ENCODE data around the gene SYCE1.
"Not testable (repeated sequence)": the region's sequence is repeated elsewhere in the genome, so short reads cannot be mapped to it uniquely, and the experiment has no call there.

The SYCE1 gene

DNA sequence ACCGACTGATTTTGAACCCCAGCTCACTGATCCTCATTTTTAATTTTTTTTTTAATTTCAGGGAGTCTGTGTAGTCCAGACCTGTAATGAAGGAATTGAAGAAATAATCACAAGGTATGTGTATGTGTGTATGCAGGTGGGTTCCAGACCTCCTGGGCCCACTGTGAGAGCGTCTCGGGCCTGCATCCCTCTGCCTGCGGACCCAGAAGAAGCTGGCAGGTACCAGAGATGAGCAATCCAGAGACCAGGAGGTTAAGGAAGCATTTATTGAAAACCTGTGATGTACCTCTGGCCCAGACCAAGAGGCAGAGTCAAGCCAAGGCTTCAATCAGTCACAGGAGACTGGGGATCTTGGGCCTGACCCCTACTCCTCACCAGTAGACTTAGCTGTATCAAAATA is 10.8 kb downstream of the SYCE1 start:
- no peak for DNase-seq
- no peak overlapping the region for H3K4ac ChIP-seq (ENCODE audit: low read depth, low read length)
- H3K18ac ChIP-seq (ENCODE audit: low read length): no peak overlapping the region
- no peak overlapping the region for H3K56ac ChIP-seq (ENCODE audit: low read length)
- H3K4me1 ChIP-seq (ENCODE audit: control insufficient read depth, low read depth, low read length): no peaks in the 10 kb centered on the region
- no peak overlapping the region for H4K5ac ChIP-seq (ENCODE audit: low read length)
- H3K9ac ChIP-seq (ENCODE audit: low read length): no peak overlapping the region
- H2BK15ac ChIP-seq (replicated peaks; ENCODE audit: low read depth): no peak overlapping the region
- no peaks in the 10 kb centered on the region for H3K79me1 ChIP-seq (ENCODE audit: low read length)
- H3K36me3 ChIP-seq (ENCODE audit: control insufficient read depth, insufficient read depth, low read length): no peaks in the 10 kb centered on the region
- no peak overlapping the region for H3K4me2 ChIP-seq (ENCODE audit: low read length)
- H3K4me3 ChIP-seq (ENCODE audit: low read length): no peak overlapping the region
- no peak overlapping the region for H4K8ac ChIP-seq (ENCODE audit: low read depth, low read length)
- H3K27ac ChIP-seq (ENCODE audit: low read depth, low read length): no peak overlapping the region
- no peak overlapping the region for H3K23ac ChIP-seq (ENCODE audit: low read length)
- WGBS (ENCODE audit: extremely low coverage, insufficient coverage, low lambda C conversion rate): no CpG with 5 or more reads among the region's 4 CpGs
- no peaks in the 10 kb centered on the region for H3K79me2 ChIP-seq (ENCODE audit: control insufficient read depth, insufficient read depth, low read length)
- no peak overlapping the region for H2BK5ac ChIP-seq (ENCODE audit: low read length)
- no peaks in the 10 kb centered on the region for H3K27me3 ChIP-seq (ENCODE audit: insufficient read depth, low read length, poor library complexity)
- H2BK120ac ChIP-seq (ENCODE audit: low read depth, low read length): no peak overlapping the region
- H2AK5ac ChIP-seq (ENCODE audit: low read length): no peak overlapping the region

GRCh38 chr10:133544506-133544905 is 20.9 kb downstream of the SYCE1 start:
- Histone ChIP-seq H3K4ac (ENCODE audit: low read depth, low read length) (no peak overlapping the region), H3K27ac (ENCODE audit: low read depth, low read length) (no peak overlapping the region), H3K18ac (ENCODE audit: low read length) (no peak overlapping the region), H3K4me3 (ENCODE audit: low read length) (no peak overlapping the region), H2BK15ac (replicated peaks; ENCODE audit: low read depth) (no peak overlapping the region), H3K79me2 (ENCODE audit: control insufficient read depth, insufficient read depth, low read length) (no peaks in the 10 kb centered on the region), H2BK120ac (ENCODE audit: low read depth, low read length) (no peak overlapping the region), H2AK5ac (ENCODE audit: low read length) (no peak overlapping the region), H2BK5ac (ENCODE audit: low read length) (no peak overlapping the region), H4K5ac (ENCODE audit: low read length) (no peak overlapping the region), H3K79me1 (ENCODE audit: low read length) (no peaks in the 10 kb centered on the region), H3K36me3 (ENCODE audit: control insufficient read depth, insufficient read depth, low read length) (no peaks in the 10 kb centered on the region), H3K4me2 (ENCODE audit: low read length) (no peak overlapping the region), H3K9ac (ENCODE audit: low read length) (no peak overlapping the region), H3K4me1 (ENCODE audit: control insufficient read depth, low read depth, low read length) (no peaks in the 10 kb centered on the region), H3K23ac (ENCODE audit: low read length) (no peak overlapping the region), H4K8ac (ENCODE audit: low read depth, low read length) (no peak overlapping the region), H3K56ac (ENCODE audit: low read length) (no peak overlapping the region), H3K27me3 (ENCODE audit: insufficient read depth, low read length, poor library complexity) (no peaks in the 10 kb centered on the region)
- no CpG with 5 or more reads among the region's 1 CpG for WGBS (ENCODE audit: extremely low coverage, insufficient coverage, low lambda C conversion rate)
- DNase-seq: no peak

- not testable (repeated sequence) for H3K4me1 ChIP-seq (ENCODE audit: control insufficient read depth, low read depth, low read length); H2AK5ac ChIP-seq (ENCODE audit: low read length)
Observed at GRCh38 chr10:133541441-133541975, 23.9 kb downstream of the SYCE1 start.

DNA sequence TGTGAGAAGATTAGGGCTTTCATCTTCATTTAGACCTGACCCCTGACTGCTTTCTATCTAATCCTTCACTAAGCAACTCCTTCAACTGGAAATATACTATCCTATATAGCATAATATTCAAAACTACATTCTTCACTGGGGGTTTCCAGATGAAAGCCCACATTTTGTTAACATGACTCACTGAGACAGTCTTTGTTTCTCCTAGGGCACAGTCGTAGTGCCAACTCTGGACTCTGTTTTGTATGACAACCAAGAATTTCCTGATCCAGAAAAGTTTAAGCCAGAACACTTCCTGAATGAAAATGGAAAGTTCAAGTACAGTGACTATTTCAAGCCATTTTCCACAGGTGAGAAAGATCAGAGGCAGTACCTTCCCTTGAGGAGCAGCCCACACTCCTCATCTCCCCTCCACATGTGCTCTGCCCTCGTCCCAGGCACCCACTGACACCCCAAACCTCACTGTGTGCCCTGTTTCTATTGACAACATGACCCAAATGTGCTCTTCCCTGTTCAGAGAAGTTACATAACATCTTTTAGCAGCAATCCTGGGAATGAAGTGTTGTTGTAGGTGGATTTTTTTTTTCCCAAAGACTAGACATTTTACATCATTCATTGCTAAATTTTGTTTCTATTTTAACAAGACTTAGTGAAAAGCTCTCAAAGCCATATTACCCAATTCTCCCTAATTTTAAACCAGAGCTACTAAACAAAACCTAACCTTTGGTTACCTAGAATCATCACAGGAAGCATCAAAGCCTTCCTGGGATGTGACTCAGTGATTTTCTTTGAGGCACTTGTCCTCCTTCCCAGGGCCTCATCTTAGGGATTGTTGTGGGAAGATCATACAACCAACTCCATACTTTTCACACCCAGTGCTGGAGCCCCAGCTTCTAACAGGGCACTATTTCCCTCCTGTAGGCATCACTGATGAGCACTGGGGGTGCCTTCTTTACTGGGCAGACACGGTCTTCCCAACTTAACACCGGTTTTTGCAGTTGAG is 27.5 kb downstream of the SYCE1 start:
- H3K36me3 ChIP-seq (ENCODE audit: control insufficient read depth, insufficient read depth, low read length): no peaks in the 10 kb centered on the region
- DNase-seq: no peak
- no peak overlapping the region for H2AK5ac ChIP-seq (ENCODE audit: low read length)
- H4K8ac ChIP-seq (ENCODE audit: low read depth, low read length): no peak overlapping the region
- no peak overlapping the region for H3K18ac ChIP-seq (ENCODE audit: low read length)
- no peak overlapping the region for H3K56ac ChIP-seq (ENCODE audit: low read length)
- no peak overlapping the region for H3K4me3 ChIP-seq (ENCODE audit: low read length)
- no peak overlapping the region for H2BK15ac ChIP-seq (replicated peaks; ENCODE audit: low read depth)
- H3K27me3 ChIP-seq (ENCODE audit: insufficient read depth, low read length, poor library complexity): no peaks in the 10 kb centered on the region
- no peaks in the 10 kb centered on the region for H3K4me1 ChIP-seq (ENCODE audit: control insufficient read depth, low read depth, low read length)
- no peak overlapping the region for H3K23ac ChIP-seq (ENCODE audit: low read length)
- H3K79me1 ChIP-seq (ENCODE audit: low read length): no peaks in the 10 kb centered on the region
- H2BK5ac ChIP-seq (ENCODE audit: low read length): no peak overlapping the region
- H3K4me2 ChIP-seq (ENCODE audit: low read length): no peak overlapping the region
- no peaks in the 10 kb centered on the region for H3K79me2 ChIP-seq (ENCODE audit: control insufficient read depth, insufficient read depth, low read length)
- H4K5ac ChIP-seq (ENCODE audit: low read length): no peak overlapping the region
- H3K4ac ChIP-seq (ENCODE audit: low read depth, low read length): no peak overlapping the region
- H3K27ac ChIP-seq (ENCODE audit: low read depth, low read length): no peak overlapping the region
- no peak overlapping the region for H3K9ac ChIP-seq (ENCODE audit: low read length)
- H2BK120ac ChIP-seq (ENCODE audit: low read depth, low read length): no peak overlapping the region
- WGBS (ENCODE audit: extremely low coverage, insufficient coverage, low lambda C conversion rate): no CpG with 5 or more reads among the region's 4 CpGs

More at GRCh38 chr10:133541441-133541975, 23.9 kb downstream of the SYCE1 start:
- not testable (repeated sequence) for H2BK15ac ChIP-seq (replicated peaks; ENCODE audit: low read depth); H3K36me3 ChIP-seq (ENCODE audit: control insufficient read depth, insufficient read depth, low read length); H3K23ac ChIP-seq (ENCODE audit: low read length); H3K18ac ChIP-seq (ENCODE audit: low read length); H4K8ac ChIP-seq (ENCODE audit: low read depth, low read length); H3K4me2 ChIP-seq (ENCODE audit: low read length); H3K27me3 ChIP-seq (ENCODE audit: insufficient read depth, low read length, poor library complexity); H3K4me3 ChIP-seq (ENCODE audit: low read length); H2BK120ac ChIP-seq (ENCODE audit: low read depth, low read length); H3K79me1 ChIP-seq (ENCODE audit: low read length); H3K27ac ChIP-seq (ENCODE audit: low read depth, low read length); H2BK5ac ChIP-seq (ENCODE audit: low read length); H3K79me2 ChIP-seq (ENCODE audit: control insufficient read depth, insufficient read depth, low read length); H3K56ac ChIP-seq (ENCODE audit: low read length); DNase-seq; H4K5ac ChIP-seq (ENCODE audit: low read length); H3K9ac ChIP-seq (ENCODE audit: low read length); H3K4ac ChIP-seq (ENCODE audit: low read depth, low read length)
- WGBS (ENCODE audit: extremely low coverage, insufficient coverage, low lambda C conversion rate): no CpG with 5 or more reads among the region's 6 CpGs

DNA sequence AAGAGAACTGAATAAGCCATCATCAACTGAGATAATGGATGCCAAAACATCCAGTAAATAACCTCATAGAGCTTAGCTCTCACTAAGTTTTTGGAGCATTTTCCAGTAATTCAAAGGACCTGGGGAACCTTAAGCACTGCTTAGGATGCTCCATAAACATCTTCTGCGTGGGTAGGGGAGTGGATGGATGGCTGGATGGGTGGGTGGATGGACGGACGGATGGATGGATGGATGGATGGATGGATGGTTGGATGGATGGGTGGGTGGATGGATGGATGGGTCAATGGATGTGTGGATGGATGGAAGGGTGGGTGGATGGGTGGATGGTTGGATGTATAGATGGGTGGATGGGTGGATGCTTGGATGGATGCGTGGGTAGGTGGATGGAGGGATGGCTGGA is 29.2 kb downstream of the SYCE1 start:
- Histone ChIP-seq H4K5ac (ENCODE audit: low read length) (no peak overlapping the region), H2BK5ac (ENCODE audit: low read length) (no peak overlapping the region), H2BK15ac (replicated peaks; ENCODE audit: low read depth) (no peak overlapping the region), H3K4me3 (ENCODE audit: low read length) (no peak overlapping the region), H2AK5ac (ENCODE audit: low read length) (no peak overlapping the region), H3K27me3 (ENCODE audit: insufficient read depth, low read length, poor library complexity) (no peaks in the 10 kb centered on the region), H3K23ac (ENCODE audit: low read length) (no peak overlapping the region), H3K36me3 (ENCODE audit: control insufficient read depth, insufficient read depth, low read length) (no peaks in the 10 kb centered on the region), H3K79me2 (ENCODE audit: control insufficient read depth, insufficient read depth, low read length) (no peaks in the 10 kb centered on the region), H3K18ac (ENCODE audit: low read length) (no peak overlapping the region), H3K4me1 (ENCODE audit: control insufficient read depth, low read depth, low read length) (no peaks in the 10 kb centered on the region), H4K8ac (ENCODE audit: low read depth, low read length) (no peak overlapping the region), H3K9ac (ENCODE audit: low read length) (no peak overlapping the region), H3K27ac (ENCODE audit: low read depth, low read length) (no peak overlapping the region), H3K4me2 (ENCODE audit: low read length) (no peak overlapping the region), H2BK120ac (ENCODE audit: low read depth, low read length) (no peak overlapping the region), H3K4ac (ENCODE audit: low read depth, low read length) (no peak overlapping the region), H3K56ac (ENCODE audit: low read length) (no peak overlapping the region), H3K79me1 (ENCODE audit: low read length) (no peaks in the 10 kb centered on the region)
- no CpG with 5 or more reads among the region's 4 CpGs for WGBS (ENCODE audit: extremely low coverage, insufficient coverage, low lambda C conversion rate)
- no peak for DNase-seq
